ENCODE results near the gene EME1. TPM values are rescaled to one million over a fixed set of nuclear protein-coding genes. Genes with fewer than 3 reads are reported as not detected.
A peak's percentile ranks its signal among the peaks of the same experiment; 100 is the strongest.

The EME1 gene
- total and polyA plus RNA-seq, 2 of the 13 experiments (the other 11 are each of a cell fraction or from before 2014, with no cell fraction given) = 20.7 to 24.6 TPM

DNA sequence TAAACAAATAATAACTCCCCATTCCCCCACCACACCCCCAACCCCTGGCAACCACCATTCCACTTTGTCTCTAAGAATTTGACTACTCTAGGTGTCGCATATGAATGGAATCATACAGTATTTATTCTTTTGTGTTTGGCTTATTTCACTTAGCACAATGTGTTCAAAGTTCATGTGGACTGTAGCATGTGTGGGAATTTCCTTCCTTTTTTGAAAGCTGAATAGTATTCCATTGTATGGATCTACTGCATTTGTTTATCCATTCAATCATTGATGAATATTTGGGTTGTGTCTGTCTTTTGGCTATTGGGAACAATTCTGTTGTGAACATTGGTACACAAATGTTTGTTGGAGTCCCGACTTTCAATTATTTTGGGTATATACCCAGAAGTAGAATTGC, 49.7 kb downstream of the EME1 start (continued):
- TF ChIP-seq, protein P1, sequence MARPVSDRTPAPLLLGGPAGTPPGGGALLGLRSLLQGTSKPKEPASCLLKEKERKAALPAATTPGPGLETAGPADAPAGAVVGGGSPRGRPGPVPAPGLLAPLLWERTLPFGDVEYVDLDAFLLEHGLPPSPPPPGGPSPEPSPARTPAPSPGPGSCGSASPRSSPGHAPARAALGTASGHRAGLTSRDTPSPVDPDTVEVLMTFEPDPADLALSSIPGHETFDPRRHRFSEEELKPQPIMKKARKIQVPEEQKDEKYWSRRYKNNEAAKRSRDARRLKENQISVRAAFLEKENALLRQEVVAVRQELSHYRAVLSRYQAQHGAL (CRISPR knock-in tag; IDR thresholded peaks at IDR 0.05; ENCODE audit: not compliant biosample characterization) = no peak
- no peak for TF ChIP-seq ZNF264 (CRISPR knock-in tag; IDR thresholded peaks at IDR 0.05)
- no peak for TF ChIP-seq SMARCC2 (IDR thresholded peaks at IDR 0.05)
- TF ChIP-seq ATM (IDR thresholded peaks at IDR 0.05; ENCODE audit: borderline replicate concordance) = no peak
- TF ChIP-seq ZFP37 (CRISPR knock-in tag; IDR thresholded peaks at IDR 0.05; ENCODE audit: borderline replicate concordance) = no peak
- TF ChIP-seq ZNF598 (CRISPR knock-in tag; IDR thresholded peaks at IDR 0.05; ENCODE audit: borderline replicate concordance) = no peak
- TF ChIP-seq, protein P2, sequence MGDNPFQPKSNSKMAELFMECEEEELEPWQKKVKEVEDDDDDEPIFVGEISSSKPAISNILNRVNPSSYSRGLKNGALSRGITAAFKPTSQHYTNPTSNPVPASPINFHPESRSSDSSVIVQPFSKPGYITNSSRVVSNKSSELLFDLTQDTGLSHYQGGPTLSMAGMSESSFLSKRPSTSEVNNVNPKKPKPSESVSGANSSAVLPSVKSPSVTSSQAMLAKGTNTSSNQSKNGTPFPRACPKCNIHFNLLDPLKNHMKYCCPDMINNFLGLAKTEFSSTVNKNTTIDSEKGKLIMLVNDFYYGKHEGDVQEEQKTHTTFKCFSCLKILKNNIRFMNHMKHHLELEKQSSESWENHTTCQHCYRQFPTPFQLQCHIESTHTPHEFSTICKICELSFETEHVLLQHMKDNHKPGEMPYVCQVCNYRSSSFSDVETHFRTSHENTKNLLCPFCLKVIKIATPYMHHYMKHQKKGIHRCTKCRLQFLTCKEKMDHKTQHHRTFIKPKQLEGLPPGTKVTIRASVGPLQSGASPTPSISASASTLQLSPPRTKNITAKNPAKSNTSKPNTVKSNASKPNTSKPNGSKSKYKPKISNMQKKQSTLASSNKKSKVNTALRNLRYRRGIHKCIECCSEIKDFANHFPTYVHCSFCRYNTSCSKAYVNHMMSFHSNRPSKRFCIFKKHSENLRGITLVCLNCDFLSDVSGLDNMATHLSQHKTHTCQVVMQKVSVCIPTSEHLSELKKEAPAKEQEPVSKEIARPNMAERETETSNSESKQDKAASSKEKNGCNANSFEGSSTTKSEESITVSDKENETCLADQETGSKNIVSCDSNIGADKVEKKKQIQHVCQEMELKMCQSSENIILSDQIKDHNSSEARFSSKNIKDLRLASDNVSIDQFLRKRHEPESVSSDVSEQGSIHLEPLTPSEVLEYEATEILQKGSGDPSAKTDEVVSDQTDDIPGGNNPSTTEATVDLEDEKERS (CRISPR knock-in tag; IDR thresholded peaks at IDR 0.05) = no peak
- TF ChIP-seq ZMYM4 (CRISPR knock-in tag; IDR thresholded peaks at IDR 0.05) = no peak
- TF ChIP-seq ZNF878 (CRISPR knock-in tag; IDR thresholded peaks at IDR 0.05) = no peak
- no peak for TF ChIP-seq ZNF343 (CRISPR knock-in tag; IDR thresholded peaks at IDR 0.05)
- TF ChIP-seq SRSF1 (optimal IDR thresholded peaks at IDR 0.05; ENCODE audit: low read depth, low read length) = no peak
- TF ChIP-seq, protein P3, sequence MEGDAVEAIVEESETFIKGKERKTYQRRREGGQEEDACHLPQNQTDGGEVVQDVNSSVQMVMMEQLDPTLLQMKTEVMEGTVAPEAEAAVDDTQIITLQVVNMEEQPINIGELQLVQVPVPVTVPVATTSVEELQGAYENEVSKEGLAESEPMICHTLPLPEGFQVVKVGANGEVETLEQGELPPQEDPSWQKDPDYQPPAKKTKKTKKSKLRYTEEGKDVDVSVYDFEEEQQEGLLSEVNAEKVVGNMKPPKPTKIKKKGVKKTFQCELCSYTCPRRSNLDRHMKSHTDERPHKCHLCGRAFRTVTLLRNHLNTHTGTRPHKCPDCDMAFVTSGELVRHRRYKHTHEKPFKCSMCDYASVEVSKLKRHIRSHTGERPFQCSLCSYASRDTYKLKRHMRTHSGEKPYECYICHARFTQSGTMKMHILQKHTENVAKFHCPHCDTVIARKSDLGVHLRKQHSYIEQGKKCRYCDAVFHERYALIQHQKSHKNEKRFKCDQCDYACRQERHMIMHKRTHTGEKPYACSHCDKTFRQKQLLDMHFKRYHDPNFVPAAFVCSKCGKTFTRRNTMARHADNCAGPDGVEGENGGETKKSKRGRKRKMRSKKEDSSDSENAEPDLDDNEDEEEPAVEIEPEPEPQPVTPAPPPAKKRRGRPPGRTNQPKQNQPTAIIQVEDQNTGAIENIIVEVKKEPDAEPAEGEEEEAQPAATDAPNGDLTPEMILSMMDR (CRISPR knock-in tag; IDR thresholded peaks at IDR 0.05) = no peak
- TF ChIP-seq NR2F6 (IDR thresholded peaks at IDR 0.05) = no peak
- TF ChIP-seq NR2F6 (CRISPR knock-in tag; IDR thresholded peaks at IDR 0.05) = no peak; the same call in 1 of the 2 replicates
- TF ChIP-seq ZNF550 (CRISPR knock-in tag; IDR thresholded peaks at IDR 0.05; ENCODE audit: borderline replicate concordance) = no peak
- TF ChIP-seq NFRKB (IDR thresholded peaks at IDR 0.05) = no peak
- no peak for TF ChIP-seq RFX5 (IDR thresholded peaks at IDR 0.05; ENCODE audit: low read depth, low read length)
- no peak for TF ChIP-seq GLI4 (CRISPR knock-in tag; IDR thresholded peaks at IDR 0.05; ENCODE audit: borderline replicate concordance)
- TF ChIP-seq, protein P4, sequence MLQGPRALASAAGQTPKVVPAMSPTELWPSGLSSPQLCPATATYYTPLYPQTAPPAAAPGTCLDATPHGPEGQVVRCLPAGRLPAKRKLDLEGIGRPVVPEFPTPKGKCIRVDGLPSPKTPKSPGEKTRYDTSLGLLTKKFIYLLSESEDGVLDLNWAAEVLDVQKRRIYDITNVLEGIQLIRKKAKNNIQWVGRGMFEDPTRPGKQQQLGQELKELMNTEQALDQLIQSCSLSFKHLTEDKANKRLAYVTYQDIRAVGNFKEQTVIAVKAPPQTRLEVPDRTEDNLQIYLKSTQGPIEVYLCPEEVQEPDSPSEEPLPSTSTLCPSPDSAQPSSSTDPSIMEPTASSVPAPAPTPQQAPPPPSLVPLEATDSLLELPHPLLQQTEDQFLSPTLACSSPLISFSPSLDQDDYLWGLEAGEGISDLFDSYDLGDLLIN (CRISPR knock-in tag; IDR thresholded peaks at IDR 0.05; ENCODE audit: borderline replicate concordance) = no peak
- peak; percentile 36; the same call in 1 of the 2 replicates for TF ChIP-seq CEBPG (CRISPR knock-in tag; IDR thresholded peaks at IDR 0.05)
- TF ChIP-seq SOX5 (CRISPR knock-in tag; IDR thresholded peaks at IDR 0.05; ENCODE audit: borderline replicate concordance) = peak; percentile 89; the same call in 1 of the 2 replicates
- no peak for TF ChIP-seq FOXA1 (IDR thresholded peaks at IDR 0.05)
- peak; percentile 66; the same call in 1 of the 2 replicates for TF ChIP-seq FOXA1 (CRISPR knock-in tag; IDR thresholded peaks at IDR 0.05)
- TF ChIP-seq FIP1L1 (IDR thresholded peaks at IDR 0.05; ENCODE audit: borderline replicate concordance, insufficient read depth, low read depth, low read length) = no peak
- no peak for TF ChIP-seq MXD4 (CRISPR knock-in tag; IDR thresholded peaks at IDR 0.05)
- TF ChIP-seq MAFG (CRISPR knock-in tag; IDR thresholded peaks at IDR 0.05) = no peak
- no peak for TF ChIP-seq ZNF382 (CRISPR knock-in tag; IDR thresholded peaks at IDR 0.05; ENCODE audit: borderline replicate concordance)
- no peak for TF ChIP-seq ZNF672 (CRISPR knock-in tag; IDR thresholded peaks at IDR 0.05)
